GM19193 (cell line): ENCODE results near the gene ADGB.

Source experiments
- POLR2A ChIP-seq: IDR thresholded peaks from 4 replicates; pipeline ENCODE4 v1.6.1; 2011; ENCODE audit not compliant: insufficient read depth, insufficient read length; ENCODE audit errors: extremely low read depth

The ADGB gene

GRCh38 chr6:146601352-146601751, 2.6 kb downstream of the ADGB start:
- TF ChIP-seq POLR2A: no peak

- no peak for TF ChIP-seq POLR2A
Measured at GRCh38 chr6:146602526-146602925, 3.8 kb downstream of the ADGB start.

- TF ChIP-seq POLR2A: no peak
Measured at GRCh38 chr6:146613947-146614346, 15.2 kb downstream of the ADGB start.

- no peak for TF ChIP-seq POLR2A
Measured at GRCh38 chr6:146620655-146621054, 21.9 kb downstream of the ADGB start.

- TF ChIP-seq POLR2A: no peak
Measured at GRCh38 chr6:146628350-146628749, 29.6 kb downstream of the ADGB start.

GRCh38 chr6:146634022-146634421, 35.2 kb downstream of the ADGB start:
- no peak for TF ChIP-seq POLR2A

- TF ChIP-seq POLR2A: no peak
Measured at GRCh38 chr6:146635165-146635564, 36.4 kb downstream of the ADGB start.

GRCh38 chr6:146636481-146636880, 37.7 kb downstream of the ADGB start:
- no peak for TF ChIP-seq POLR2A

- TF ChIP-seq POLR2A: no peak
Measured at GRCh38 chr6:146642921-146643320, 44.1 kb downstream of the ADGB start.

GRCh38 chr6:146650799-146651481, 52.2 kb downstream of the ADGB start:
- no peak for TF ChIP-seq POLR2A

GRCh38 chr6:146651482-146651863, 52.7 kb downstream of the ADGB start:
- TF ChIP-seq POLR2A: no peak

GRCh38 chr6:146657432-146657831, 58.7 kb downstream of the ADGB start:
- TF ChIP-seq POLR2A: no peak

GRCh38 chr6:146664871-146665360, 66.1 kb downstream of the ADGB start:
- no peak for TF ChIP-seq POLR2A

- no peak for TF ChIP-seq POLR2A
Measured at GRCh38 chr6:146666909-146667308, 68.1 kb downstream of the ADGB start.

- TF ChIP-seq POLR2A: no peak
Measured at GRCh38 chr6:146670161-146670560, 71.4 kb downstream of the ADGB start.

- no peak for TF ChIP-seq POLR2A
Measured at GRCh38 chr6:146673069-146673468, 74.3 kb downstream of the ADGB start.

- no peak for TF ChIP-seq POLR2A
Measured at GRCh38 chr6:146679386-146679785, 80.6 kb downstream of the ADGB start.
